Measurements from ENCODE around the gene ATMIN. TPM values are rescaled to one million over a fixed set of nuclear protein-coding genes. Genes with fewer than 3 reads are reported as not detected.

ATMIN gene
- total RNA-seq, 1 experiment from 2014 or later = 31.2 TPM

DNA sequence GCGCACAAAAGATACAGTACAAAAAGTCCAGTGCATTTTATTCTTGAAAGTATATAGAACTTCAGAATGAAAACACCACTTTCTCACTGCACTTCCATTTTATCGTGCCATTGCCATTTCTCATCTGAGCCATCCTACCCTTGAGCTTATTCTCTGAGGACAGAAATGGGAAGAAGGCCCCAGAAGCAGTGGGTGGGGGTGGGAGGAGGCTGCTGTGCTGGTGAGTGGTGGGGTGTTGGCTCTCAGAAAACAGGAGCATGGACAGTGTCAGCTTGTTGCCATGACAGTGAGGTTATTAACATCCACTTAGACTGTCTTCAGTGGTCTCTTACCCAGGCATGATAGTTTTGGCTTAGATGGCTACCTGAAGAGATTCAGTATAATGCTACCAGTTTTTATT lies 4.5 kb downstream of the ATMIN start:
- no TSS peak for BruUV-seq (replicated peaks)
- CTCF ChIA-PET = no interaction called here

DNA sequence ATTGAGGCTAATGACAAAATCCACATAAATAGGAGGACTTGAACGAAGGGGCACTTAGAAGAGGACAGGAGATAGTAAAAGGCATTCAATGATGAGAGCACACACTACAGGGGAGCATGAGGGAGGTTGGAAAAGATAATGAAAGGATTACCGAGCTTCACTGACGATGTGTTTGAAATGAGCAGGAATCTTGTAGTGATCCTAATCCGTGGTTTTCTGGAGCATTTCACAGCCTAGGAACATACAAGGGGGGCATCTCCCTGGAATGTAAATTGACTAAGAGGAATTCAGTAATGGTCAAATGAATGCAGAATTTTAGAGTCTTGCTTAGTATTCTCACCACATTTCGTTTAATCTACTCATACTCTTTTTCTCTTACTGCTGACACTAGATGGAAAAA lies 5.2 kb downstream of the ATMIN start:
- no peak overlapping the region for H2AFZ ChIP-seq
- H3K4me1 ChIP-seq (replicated peaks; ENCODE audit: insufficient read depth) = peaks cover 11% of the 10 kb centered on the region
- no peaks in the 10 kb centered on the region for H3F3A ChIP-seq (ENCODE audit: insufficient read depth, low read depth)
- ChIA-PET CTCF (no interaction called here), POLR2A (ENCODE audit: unreplicated experiment) (no interaction called here)
- peaks cover 6% of the 10 kb centered on the region; the same call in 1 of the 2 replicates for H4K20me1 ChIP-seq (ENCODE audit: insufficient read depth)
- no TSS peak for BruUV-seq (replicated peaks)
- H3K36me3 ChIP-seq (ENCODE audit: low read depth) = peaks cover 25% of the 10 kb centered on the region
- TF ChIP-seq CTCF (conservative IDR thresholded peaks at IDR 0.05) (no peak), EZH2 (IDR thresholded peaks at IDR 0.05; ENCODE audit: low read depth) (no peak)
- no peak overlapping the region for H3K27ac ChIP-seq
- peaks cover 45% of the 10 kb centered on the region for H3K79me2 ChIP-seq (ENCODE audit: low read depth)
- no peaks in the 10 kb centered on the region for H3K9me2 ChIP-seq (ENCODE audit: insufficient read depth)
- no peaks in the 10 kb centered on the region for H3K27me3 ChIP-seq (ENCODE audit: insufficient read depth, low read depth)
- H3K4me3 ChIP-seq = no peak overlapping the region
- intact Hi-C loops (cut with micrococcal nuclease; ENCODE audit: unreplicated experiment) = no loop called here
- DNase-seq = no peak
- H3K4me2 ChIP-seq = no peak overlapping the region
- no peaks in the 10 kb centered on the region for H3K9me3 ChIP-seq (ENCODE audit: insufficient read depth, low read depth)

More for the DNA sequence above, 4.5 kb downstream of the ATMIN start:
- H3K36me3 ChIP-seq (ENCODE audit: low read depth) = peaks cover 24% of the 10 kb centered on the region
- 0 out of 2 replicates have a peak overlapping the region, but pooled peaks have one; percentile 3 for H3K27ac ChIP-seq
- no peak overlapping the region for H3K4me2 ChIP-seq
- peaks cover 45% of the 10 kb centered on the region for H3K79me2 ChIP-seq (ENCODE audit: low read depth)
- no peaks in the 10 kb centered on the region for H3K9me2 ChIP-seq (ENCODE audit: insufficient read depth)
- POLR2A ChIA-PET (ENCODE audit: unreplicated experiment) = no interaction called here
- DNase-seq = no peak
- no peaks in the 10 kb centered on the region for H3F3A ChIP-seq (ENCODE audit: insufficient read depth, low read depth)
- no peak overlapping the region for H2AFZ ChIP-seq
- TF ChIP-seq CTCF (conservative IDR thresholded peaks at IDR 0.05) (no peak), EZH2 (IDR thresholded peaks at IDR 0.05; ENCODE audit: low read depth) (no peak)
- H3K9me3 ChIP-seq (ENCODE audit: insufficient read depth, low read depth) = no peaks in the 10 kb centered on the region
- peaks cover 13% of the 10 kb centered on the region for H3K4me1 ChIP-seq (replicated peaks; ENCODE audit: insufficient read depth)
- peaks cover 6% of the 10 kb centered on the region; the same call in 1 of the 2 replicates for H4K20me1 ChIP-seq (ENCODE audit: insufficient read depth)
- intact Hi-C loops (cut with micrococcal nuclease; ENCODE audit: unreplicated experiment) = no loop called here
- no peak overlapping the region for H3K4me3 ChIP-seq
- H3K27me3 ChIP-seq (ENCODE audit: insufficient read depth, low read depth) = no peaks in the 10 kb centered on the region

DNA sequence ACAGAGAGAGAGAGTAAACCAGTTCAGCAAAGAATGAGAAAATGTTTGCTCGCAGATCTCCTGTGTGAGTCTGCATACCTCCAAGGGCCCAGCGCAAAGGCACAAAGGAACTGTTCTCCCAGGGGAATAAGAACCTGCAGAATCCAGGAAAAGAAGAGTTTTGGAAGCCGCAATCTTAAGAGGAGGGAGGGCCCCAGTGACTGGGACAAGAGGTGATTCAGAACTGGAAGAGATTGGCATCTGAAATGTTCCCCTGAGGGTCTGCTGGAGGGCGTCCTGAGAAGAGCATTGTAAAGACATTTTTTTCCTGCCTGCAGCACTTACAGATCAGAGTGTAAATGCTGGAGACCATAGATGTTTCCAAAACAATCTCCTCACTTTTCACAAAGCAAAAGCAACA lies 6.1 kb downstream of the ATMIN start:
- peaks cover 6% of the 10 kb centered on the region; the same call in 1 of the 2 replicates for H4K20me1 ChIP-seq (ENCODE audit: insufficient read depth)
- H2AFZ ChIP-seq = no peak overlapping the region
- intact Hi-C loops (cut with micrococcal nuclease; ENCODE audit: unreplicated experiment) = no loop called here
- no peak overlapping the region for H3K4me2 ChIP-seq
- no TSS peak for BruUV-seq (replicated peaks)
- no peaks in the 10 kb centered on the region for H3K27me3 ChIP-seq (ENCODE audit: insufficient read depth, low read depth)
- H3K4me1 ChIP-seq (replicated peaks; ENCODE audit: insufficient read depth) = peaks cover 10% of the 10 kb centered on the region
- ChIA-PET CTCF (no interaction called here), POLR2A (ENCODE audit: unreplicated experiment) (no interaction called here)
- no peak overlapping the region for H3K4me3 ChIP-seq
- peaks cover 39% of the 10 kb centered on the region for H3K79me2 ChIP-seq (ENCODE audit: low read depth)
- H3F3A ChIP-seq (ENCODE audit: insufficient read depth, low read depth) = no peaks in the 10 kb centered on the region
- no peaks in the 10 kb centered on the region for H3K9me3 ChIP-seq (ENCODE audit: insufficient read depth, low read depth)
- TF ChIP-seq EZH2 (IDR thresholded peaks at IDR 0.05; ENCODE audit: low read depth) (no peak), CTCF (conservative IDR thresholded peaks at IDR 0.05) (no peak)
- no peak overlapping the region for H3K27ac ChIP-seq
- DNase-seq = no peak
- no peaks in the 10 kb centered on the region for H3K9me2 ChIP-seq (ENCODE audit: insufficient read depth)
- H3K36me3 ChIP-seq (ENCODE audit: low read depth) = peaks cover 25% of the 10 kb centered on the region
